Chondrocyte (in vitro differentiated cells): ENCODE measurements around the gene AURKAIP1. TPM values are rescaled to one million over a fixed set of nuclear protein-coding genes. Genes with fewer than 3 reads are reported as not detected.

Source experiments
- DNase-seq: peaks from one replicate; pipeline ENCODE4 v3.0.0; 2021; ENCODE audit warnings: mixed read lengths, low spot score
- H3K27ac Mint-ChIP-seq: one replicate; pipeline ENCODE4 v1.8.0; 2021; ENCODE audit warnings: mild to moderate bottlenecking, moderate library complexity, mixed read lengths; ENCODE audit not compliant: unreplicated experiment
- H3K27me3 Mint-ChIP-seq: 2 replicates; pipeline ENCODE4 v1.8.0; 2021; ENCODE audit warnings: low read depth, mixed read lengths
- H3K36me3 Mint-ChIP-seq: 2 replicates; pipeline ENCODE4 v1.8.0; 2021; ENCODE audit warnings: low read depth, mixed read lengths
- H3K4me1 Mint-ChIP-seq: 2 replicates; pipeline ENCODE4 v1.8.0; 2021; ENCODE audit warnings: low read depth, mild to moderate bottlenecking, mixed read lengths
- H3K4me3 Mint-ChIP-seq: one replicate; pipeline ENCODE4 v1.8.0; 2021; ENCODE audit warnings: mild to moderate bottlenecking, moderate library complexity, mixed read lengths; ENCODE audit not compliant: unreplicated experiment
- H3K9me3 Mint-ChIP-seq: 2 replicates; pipeline ENCODE4 v1.8.0; 2021; ENCODE audit warnings: low read depth, mixed read lengths
- total RNA-seq: library from RNA; stranded (reverse); gene quantifications from 3 replicates; pipeline ENCODE4 v1.2.1, GENCODE V29; 2021
- TF ChIP-seq, protein P1 (sequence below): fragments of 200-600 bp; sonication (generic); IDR thresholded peaks from 2 replicates; pipeline ENCODE4 v1.5.0; 2021; ENCODE audit warnings: antibody characterized with exemption, mild to moderate bottlenecking, moderate library complexity

Gene AURKAIP1
- total RNA-seq, 1 donor from 2014 or later, result 89.0 TPM

DNA sequence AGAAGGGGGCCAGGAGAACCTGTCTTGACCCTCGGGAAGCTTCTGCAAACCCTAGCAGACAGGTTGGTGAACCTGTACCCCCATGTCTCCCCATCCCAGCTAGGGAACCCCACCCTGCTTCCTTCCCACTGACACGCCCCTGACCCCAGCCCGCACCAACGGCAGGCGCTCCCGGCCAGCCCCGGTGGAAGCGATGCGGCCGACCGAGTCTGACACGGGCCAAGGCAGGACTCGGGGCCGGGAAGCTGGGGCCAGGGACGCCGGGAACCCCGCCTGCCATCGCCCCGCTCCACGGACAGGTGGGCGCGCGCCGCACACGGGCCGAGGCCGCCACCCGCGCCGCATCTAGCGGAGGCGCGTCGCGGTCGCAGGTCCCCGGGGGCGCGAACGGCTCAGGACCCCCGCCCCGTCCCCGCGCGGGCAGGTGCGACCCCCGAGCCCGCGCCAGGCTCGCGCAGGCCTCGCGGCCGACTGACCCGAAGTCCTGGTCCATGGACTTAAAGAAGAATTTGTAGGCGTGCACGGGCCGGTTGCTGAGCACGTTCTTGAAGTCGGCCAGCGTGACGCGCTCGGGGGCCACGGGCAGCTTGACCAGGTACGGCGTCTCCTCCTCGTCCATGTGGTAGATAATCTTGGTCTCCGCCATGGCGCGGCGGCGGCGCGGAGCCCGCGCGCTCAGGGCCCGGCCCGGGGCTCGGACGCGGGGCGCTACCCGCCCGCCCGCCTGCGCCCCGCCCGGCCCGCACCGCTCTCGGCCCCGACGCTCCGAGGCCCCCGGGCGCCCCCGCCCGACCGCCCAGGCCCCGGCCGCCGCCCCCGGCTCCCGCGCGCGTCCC, 26.4 kb downstream of the AURKAIP1 start:
- H3K4me3 Mint-ChIP-seq, result peak overlapping the region; percentile 72
- H3K36me3 Mint-ChIP-seq, result no peaks in the 10 kb centered on the region
- DNase-seq, result no peak
- no peaks in the 10 kb centered on the region for H3K9me3 Mint-ChIP-seq
- peaks cover 37% of the 10 kb centered on the region for H3K4me1 Mint-ChIP-seq
- TF ChIP-seq, protein P1, sequence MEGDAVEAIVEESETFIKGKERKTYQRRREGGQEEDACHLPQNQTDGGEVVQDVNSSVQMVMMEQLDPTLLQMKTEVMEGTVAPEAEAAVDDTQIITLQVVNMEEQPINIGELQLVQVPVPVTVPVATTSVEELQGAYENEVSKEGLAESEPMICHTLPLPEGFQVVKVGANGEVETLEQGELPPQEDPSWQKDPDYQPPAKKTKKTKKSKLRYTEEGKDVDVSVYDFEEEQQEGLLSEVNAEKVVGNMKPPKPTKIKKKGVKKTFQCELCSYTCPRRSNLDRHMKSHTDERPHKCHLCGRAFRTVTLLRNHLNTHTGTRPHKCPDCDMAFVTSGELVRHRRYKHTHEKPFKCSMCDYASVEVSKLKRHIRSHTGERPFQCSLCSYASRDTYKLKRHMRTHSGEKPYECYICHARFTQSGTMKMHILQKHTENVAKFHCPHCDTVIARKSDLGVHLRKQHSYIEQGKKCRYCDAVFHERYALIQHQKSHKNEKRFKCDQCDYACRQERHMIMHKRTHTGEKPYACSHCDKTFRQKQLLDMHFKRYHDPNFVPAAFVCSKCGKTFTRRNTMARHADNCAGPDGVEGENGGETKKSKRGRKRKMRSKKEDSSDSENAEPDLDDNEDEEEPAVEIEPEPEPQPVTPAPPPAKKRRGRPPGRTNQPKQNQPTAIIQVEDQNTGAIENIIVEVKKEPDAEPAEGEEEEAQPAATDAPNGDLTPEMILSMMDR, result peak; percentile 3
- peak overlapping the region; percentile 32 for H3K27ac Mint-ChIP-seq
- H3K27me3 Mint-ChIP-seq, result no peaks in the 10 kb centered on the region

- no peaks in the 10 kb centered on the region for H3K27me3 Mint-ChIP-seq
- H3K4me3 Mint-ChIP-seq, result peak overlapping the region; percentile 72
- TF ChIP-seq, protein P1, result peak; percentile 5
- H3K27ac Mint-ChIP-seq, result peak overlapping the region; percentile 32
- peaks cover 35% of the 10 kb centered on the region for H3K4me1 Mint-ChIP-seq
- H3K36me3 Mint-ChIP-seq, result no peaks in the 10 kb centered on the region
- H3K9me3 Mint-ChIP-seq, result no peaks in the 10 kb centered on the region
- no peak for DNase-seq
These were observed 27.2 kb downstream of the AURKAIP1 start for GRCh38 chr1:1347663-1348419.

- TF ChIP-seq, protein P1, result no peak
- Mint-ChIP-seq H3K36me3 (no peaks in the 10 kb centered on the region), H3K4me1 (peaks cover 27% of the 10 kb centered on the region), H3K27me3 (no peaks in the 10 kb centered on the region), H3K27ac (peak overlapping the region; percentile 32), H3K9me3 (no peaks in the 10 kb centered on the region), H3K4me3 (peak overlapping the region; percentile 72)
- DNase-seq, result no peak
These were observed 27.9 kb downstream of the AURKAIP1 start for GRCh38 chr1:1347026-1347595.

DNA sequence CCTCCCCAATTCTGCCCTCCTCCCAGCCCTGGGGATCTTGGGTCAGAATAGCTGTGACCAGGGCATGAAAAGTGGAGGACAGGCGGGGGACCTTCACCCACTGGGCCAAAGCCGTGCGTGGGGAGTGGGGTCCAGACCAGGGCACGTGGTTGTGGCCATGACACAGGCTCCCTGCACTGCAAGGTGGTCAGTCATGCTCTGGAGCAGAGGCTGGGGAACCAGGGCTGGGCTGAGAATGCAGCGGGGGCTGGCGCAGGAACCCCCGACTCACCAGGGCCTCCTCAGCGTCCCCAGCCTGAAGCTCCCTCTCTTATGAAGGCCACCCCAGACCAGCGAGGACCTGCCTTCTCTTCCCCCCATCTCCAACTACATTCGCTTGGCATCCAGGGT, 28.5 kb downstream of the AURKAIP1 start:
- no peaks in the 10 kb centered on the region for H3K9me3 Mint-ChIP-seq
- H3K4me1 Mint-ChIP-seq, result peaks cover 24% of the 10 kb centered on the region
- no peaks in the 10 kb centered on the region for H3K36me3 Mint-ChIP-seq
- TF ChIP-seq, protein P1, result no peak
- H3K4me3 Mint-ChIP-seq, result no peak overlapping the region
- no peak for DNase-seq
- H3K27ac Mint-ChIP-seq, result no peak overlapping the region
- H3K27me3 Mint-ChIP-seq, result no peaks in the 10 kb centered on the region

DNA sequence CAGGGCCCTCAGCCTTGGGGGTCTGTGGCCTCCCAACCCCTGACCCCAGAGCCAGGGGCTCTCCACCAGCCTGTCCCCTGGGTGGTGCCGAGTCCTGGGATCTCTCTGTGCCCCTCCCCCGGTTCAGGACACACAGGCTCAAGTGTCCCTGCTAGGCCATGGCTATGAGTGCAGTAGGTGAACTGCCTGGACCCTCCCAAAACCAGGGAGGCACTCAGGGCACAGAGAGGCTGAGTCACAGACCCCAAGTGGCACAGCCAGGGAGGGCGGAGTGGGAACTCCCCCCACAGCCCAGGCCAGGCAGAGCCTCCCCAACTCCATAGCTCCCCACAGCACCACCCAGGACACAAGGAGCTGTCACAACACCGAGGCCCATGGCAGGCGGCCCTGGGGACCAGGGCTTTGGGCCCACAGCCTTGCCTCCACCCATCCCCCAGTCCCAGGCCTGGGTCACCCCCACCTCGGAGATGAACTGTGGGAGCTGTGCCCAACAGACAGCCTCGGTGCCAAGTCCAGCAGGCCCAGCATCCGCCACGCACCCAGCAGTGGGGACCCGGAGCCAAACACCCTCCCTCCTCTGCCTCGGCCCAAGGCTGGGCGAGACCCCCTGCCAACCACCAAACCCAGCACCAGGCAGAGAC, 29.0 kb downstream of the AURKAIP1 start:
- Mint-ChIP-seq H3K9me3 (no peaks in the 10 kb centered on the region), H3K36me3 (no peaks in the 10 kb centered on the region), H3K4me3 (no peak overlapping the region), H3K4me1 (peaks cover 24% of the 10 kb centered on the region), H3K27me3 (no peaks in the 10 kb centered on the region), H3K27ac (no peak overlapping the region)
- DNase-seq, result no peak
- TF ChIP-seq, protein P1, result no peak
